Measurements from ENCODE around the gene SCYL1.

Gene SCYL1

GRCh38 chr11:65524741-65525545 lies at the start of gene SCYL1:
TSS of gene SCYL1 (plus strand) at chr11:65525083. CDS start at chr11:65525154, 71 bp downstream.
- peak; percentile 82 for DNase-seq (ENCODE audit: low spot score)

- peak; percentile 54 for DNase-seq (ENCODE audit: low spot score)
Measured at GRCh38 chr11:65476632-65477148, 48.2 kb upstream of the SCYL1 start.

GRCh38 chr11:65477149-65477965 lies 47.5 kb upstream of the SCYL1 start:
- DNase-seq (ENCODE audit: low spot score): peak; percentile 93

GRCh38 chr11:65478388-65479183 lies 46.3 kb upstream of the SCYL1 start:
- no peak for DNase-seq (ENCODE audit: low spot score)

GRCh38 chr11:65479184-65480145 lies 45.4 kb upstream of the SCYL1 start:
- DNase-seq (ENCODE audit: low spot score): no peak

- no peak for DNase-seq (ENCODE audit: low spot score)
Measured at GRCh38 chr11:65482306-65482850, 42.5 kb upstream of the SCYL1 start.

- DNase-seq (ENCODE audit: low spot score): no peak
Measured at GRCh38 chr11:65485920-65486219, 39.0 kb upstream of the SCYL1 start.

GRCh38 chr11:65486570-65487466 lies 38.1 kb upstream of the SCYL1 start:
- no peak for DNase-seq (ENCODE audit: low spot score)

GRCh38 chr11:65487467-65488272 lies 37.2 kb upstream of the SCYL1 start:
- DNase-seq (ENCODE audit: low spot score): peak; percentile 77

- no peak for DNase-seq (ENCODE audit: low spot score)
Measured at GRCh38 chr11:65488273-65489034, 36.4 kb upstream of the SCYL1 start.

GRCh38 chr11:65489035-65489705 lies 35.7 kb upstream of the SCYL1 start:
- no peak for DNase-seq (ENCODE audit: low spot score)

GRCh38 chr11:65489706-65490320 lies 35.1 kb upstream of the SCYL1 start:
- DNase-seq (ENCODE audit: low spot score): no peak

GRCh38 chr11:65491163-65491465 lies 33.8 kb upstream of the SCYL1 start:
- DNase-seq (ENCODE audit: low spot score): no peak

GRCh38 chr11:65491614-65492386 lies 33.1 kb upstream of the SCYL1 start:
- peak; percentile 58 for DNase-seq (ENCODE audit: low spot score)

GRCh38 chr11:65492387-65492636 lies 32.6 kb upstream of the SCYL1 start:
- DNase-seq (ENCODE audit: low spot score): no peak

GRCh38 chr11:65492637-65493366 lies 32.1 kb upstream of the SCYL1 start:
- peak; percentile 74 for DNase-seq (ENCODE audit: low spot score)
